ENCODE results near the gene DEAF1. TPM values are rescaled to one million over a fixed set of nuclear protein-coding genes. Genes with fewer than 3 reads are reported as not detected.
A peak's percentile ranks its signal among the peaks of the same experiment; 100 is the strongest.

The DEAF1 gene
- total RNA-seq, 1 experiment from 2014 or later: 31.9 TPM

DNA sequence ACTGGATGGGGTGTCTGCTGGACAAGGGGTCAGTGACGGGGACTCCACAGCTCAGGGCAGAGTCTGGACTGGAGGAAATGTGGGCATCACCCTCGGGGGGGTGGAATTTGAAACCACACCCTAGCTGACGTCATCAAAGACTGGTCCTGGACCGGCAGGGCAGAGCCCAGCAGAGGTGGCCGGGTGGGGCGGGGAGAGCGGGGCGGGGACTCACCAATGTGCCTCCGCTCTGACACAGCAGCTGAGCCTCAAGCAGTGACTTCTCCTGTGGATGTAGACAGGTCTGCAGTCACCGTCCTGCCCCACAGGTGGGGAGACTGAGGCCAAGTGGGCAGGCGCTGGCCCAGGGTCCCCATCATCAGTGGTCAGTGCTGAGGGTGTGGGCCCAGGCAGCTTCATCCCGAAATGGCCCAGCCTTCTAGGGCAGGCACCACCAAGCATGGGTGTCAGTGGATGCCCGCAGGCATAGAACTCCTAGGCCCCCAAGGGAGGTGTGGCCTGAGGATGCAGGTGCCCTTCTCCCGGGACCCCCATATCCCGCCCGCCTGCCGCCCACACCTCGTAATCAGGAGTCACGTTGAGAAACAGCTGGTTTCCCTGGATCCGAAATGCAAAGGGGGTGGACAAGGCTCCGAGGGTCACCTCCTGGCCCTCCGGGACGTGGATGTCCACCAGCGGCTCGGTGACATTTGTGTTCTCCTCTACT lies 70.9 kb downstream of the DEAF1 start:
- Histone ChIP-seq H3K79me2 (ENCODE audit: low read length) (no peaks in the 10 kb centered on the region), H3F3A (ENCODE audit: low read length, unreplicated experiment) (no peaks in the 10 kb centered on the region), H3K9me3 (ENCODE audit: low read length) (no peaks in the 10 kb centered on the region), H4K20me1 (ENCODE audit: low read length) (no peaks in the 10 kb centered on the region), H3K9me2 (replicated peaks; ENCODE audit: low read length) (no peaks in the 10 kb centered on the region), H3K9ac (ENCODE audit: low read length) (no peak overlapping the region), H2AFZ (ENCODE audit: low read length) (no peak overlapping the region), H3K4me1 (ENCODE audit: insufficient read depth, low read length) (peaks cover 7% of the 10 kb centered on the region; the same call in 1 of the 2 replicates), H3K4me3 (ENCODE audit: low read length) (no peak overlapping the region), H3K27me3 (ENCODE audit: low read length) (no peaks in the 10 kb centered on the region), H3K36me3 (ENCODE audit: low read depth, low read length) (no peaks in the 10 kb centered on the region), H3K27ac (ENCODE audit: low read length) (no peak overlapping the region), H3K4me2 (ENCODE audit: low read length) (no peak overlapping the region)
- TF ChIP-seq, protein P1, sequence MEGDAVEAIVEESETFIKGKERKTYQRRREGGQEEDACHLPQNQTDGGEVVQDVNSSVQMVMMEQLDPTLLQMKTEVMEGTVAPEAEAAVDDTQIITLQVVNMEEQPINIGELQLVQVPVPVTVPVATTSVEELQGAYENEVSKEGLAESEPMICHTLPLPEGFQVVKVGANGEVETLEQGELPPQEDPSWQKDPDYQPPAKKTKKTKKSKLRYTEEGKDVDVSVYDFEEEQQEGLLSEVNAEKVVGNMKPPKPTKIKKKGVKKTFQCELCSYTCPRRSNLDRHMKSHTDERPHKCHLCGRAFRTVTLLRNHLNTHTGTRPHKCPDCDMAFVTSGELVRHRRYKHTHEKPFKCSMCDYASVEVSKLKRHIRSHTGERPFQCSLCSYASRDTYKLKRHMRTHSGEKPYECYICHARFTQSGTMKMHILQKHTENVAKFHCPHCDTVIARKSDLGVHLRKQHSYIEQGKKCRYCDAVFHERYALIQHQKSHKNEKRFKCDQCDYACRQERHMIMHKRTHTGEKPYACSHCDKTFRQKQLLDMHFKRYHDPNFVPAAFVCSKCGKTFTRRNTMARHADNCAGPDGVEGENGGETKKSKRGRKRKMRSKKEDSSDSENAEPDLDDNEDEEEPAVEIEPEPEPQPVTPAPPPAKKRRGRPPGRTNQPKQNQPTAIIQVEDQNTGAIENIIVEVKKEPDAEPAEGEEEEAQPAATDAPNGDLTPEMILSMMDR (conservative IDR thresholded peaks at IDR 0.05; ENCODE audit: low read depth, low read length): no peak
- TF ChIP-seq EZH2phosphoT487 (IDR thresholded peaks at IDR 0.05; ENCODE audit: borderline replicate concordance, low read length) (no peak), EZH2 (IDR thresholded peaks at IDR 0.05; ENCODE audit: low read length, unreplicated experiment) (no peak)
- ChIA-PET POLR2A (ENCODE audit: unreplicated experiment) (no interaction called here), CTCF (no interaction called here)
- DNase-seq: peak; percentile 64
- intact Hi-C loops (cut with micrococcal nuclease): no loop called here
- BruUV-seq (replicated peaks): no TSS peak
- ATAC-seq: peak; percentile 60

DNA sequence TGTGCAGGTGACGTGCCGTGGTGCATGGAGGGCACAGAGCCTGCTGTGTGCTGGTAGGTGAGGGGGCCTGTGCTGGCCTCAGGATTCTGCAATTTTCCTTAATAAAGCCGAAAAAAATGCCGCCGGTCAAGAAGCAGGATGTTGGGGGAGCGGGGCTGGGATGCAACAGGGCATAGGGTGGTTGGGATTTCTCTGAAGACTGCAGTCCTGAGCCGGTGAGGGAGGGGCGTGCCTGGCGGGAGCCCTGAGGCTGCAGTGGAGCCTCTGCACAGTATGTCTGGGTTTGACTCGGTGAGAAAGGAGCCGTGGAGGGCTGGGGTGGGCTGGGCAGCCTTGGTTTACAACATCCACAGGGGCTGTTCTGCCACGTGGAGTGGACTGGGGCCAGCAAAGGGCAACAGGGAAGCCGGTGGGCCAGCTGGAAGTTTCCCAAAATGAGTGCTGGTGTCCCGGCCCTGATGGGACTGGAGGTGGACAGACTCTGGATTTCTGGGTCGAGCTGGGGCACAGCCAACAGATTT lies 71.6 kb downstream of the DEAF1 start:
- DNase-seq: no peak
- ATAC-seq: no peak
- no peak overlapping the region for H3K4me2 ChIP-seq (ENCODE audit: low read length)
- H3K27me3 ChIP-seq (ENCODE audit: low read length): no peaks in the 10 kb centered on the region
- H3K36me3 ChIP-seq (ENCODE audit: low read depth, low read length): no peaks in the 10 kb centered on the region
- no peaks in the 10 kb centered on the region for H4K20me1 ChIP-seq (ENCODE audit: low read length)
- no peak overlapping the region for H2AFZ ChIP-seq (ENCODE audit: low read length)
- peaks cover 7% of the 10 kb centered on the region; the same call in 1 of the 2 replicates for H3K4me1 ChIP-seq (ENCODE audit: insufficient read depth, low read length)
- H3K9me2 ChIP-seq (replicated peaks; ENCODE audit: low read length): no peaks in the 10 kb centered on the region
- intact Hi-C loops (cut with micrococcal nuclease): no loop called here
- H3F3A ChIP-seq (ENCODE audit: low read length, unreplicated experiment): no peaks in the 10 kb centered on the region
- no peak overlapping the region for H3K4me3 ChIP-seq (ENCODE audit: low read length)
- no peaks in the 10 kb centered on the region for H3K79me2 ChIP-seq (ENCODE audit: low read length)
- no TSS peak for BruUV-seq (replicated peaks)
- TF ChIP-seq, protein P1 (conservative IDR thresholded peaks at IDR 0.05; ENCODE audit: low read depth, low read length): no peak
- TF ChIP-seq EZH2 (IDR thresholded peaks at IDR 0.05; ENCODE audit: low read length, unreplicated experiment): no peak
- no peak for TF ChIP-seq EZH2phosphoT487 (IDR thresholded peaks at IDR 0.05; ENCODE audit: borderline replicate concordance, low read length)
- H3K27ac ChIP-seq (ENCODE audit: low read length): no peak overlapping the region
- H3K9ac ChIP-seq (ENCODE audit: low read length): no peak overlapping the region
- ChIA-PET CTCF (no interaction called here), POLR2A (ENCODE audit: unreplicated experiment) (no interaction called here)
- no peaks in the 10 kb centered on the region for H3K9me3 ChIP-seq (ENCODE audit: low read length)

DNA sequence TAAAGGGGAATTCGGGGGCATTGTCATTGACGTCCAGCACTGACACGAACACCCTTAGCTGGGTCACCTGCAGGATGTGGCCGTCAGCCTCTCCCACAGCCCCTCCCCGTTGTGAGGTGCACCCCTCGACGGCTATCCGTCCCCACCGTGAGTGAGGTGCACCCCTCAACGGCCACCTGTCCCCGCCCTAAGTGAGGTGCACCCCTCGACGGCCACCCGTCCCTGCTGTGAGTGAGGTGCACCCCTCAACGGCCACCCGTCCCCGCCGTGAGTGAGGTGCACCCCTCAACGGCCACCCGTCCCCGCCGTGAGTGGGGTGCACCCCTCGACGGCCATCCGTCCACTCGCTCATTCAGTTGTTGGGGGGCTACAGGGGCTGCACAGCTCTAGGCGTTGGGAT lies 73.2 kb downstream of the DEAF1 start:
- Histone ChIP-seq H3K9ac (ENCODE audit: low read length) (no peak overlapping the region), H3K4me3 (ENCODE audit: low read length) (no peak overlapping the region), H3K36me3 (ENCODE audit: low read depth, low read length) (no peaks in the 10 kb centered on the region), H3K27ac (ENCODE audit: low read length) (no peak overlapping the region), H3K9me3 (ENCODE audit: low read length) (no peaks in the 10 kb centered on the region), H3K4me2 (ENCODE audit: low read length) (no peak overlapping the region), H3K79me2 (ENCODE audit: low read length) (no peaks in the 10 kb centered on the region), H3F3A (ENCODE audit: low read length, unreplicated experiment) (no peaks in the 10 kb centered on the region), H3K4me1 (ENCODE audit: insufficient read depth, low read length) (peaks cover 7% of the 10 kb centered on the region; the same call in 1 of the 2 replicates), H4K20me1 (ENCODE audit: low read length) (no peaks in the 10 kb centered on the region), H3K9me2 (replicated peaks; ENCODE audit: low read length) (no peaks in the 10 kb centered on the region), H2AFZ (ENCODE audit: low read length) (no peak overlapping the region), H3K27me3 (ENCODE audit: low read length) (no peaks in the 10 kb centered on the region)
- intact Hi-C loops (cut with micrococcal nuclease): no loop called here
- BruUV-seq (replicated peaks): no TSS peak
- DNase-seq (no peak), ATAC-seq (no peak)
- ChIA-PET CTCF (no interaction called here), POLR2A (ENCODE audit: unreplicated experiment) (no interaction called here)
- TF ChIP-seq EZH2 (IDR thresholded peaks at IDR 0.05; ENCODE audit: low read length, unreplicated experiment) (no peak), EZH2phosphoT487 (IDR thresholded peaks at IDR 0.05; ENCODE audit: borderline replicate concordance, low read length) (no peak)
- TF ChIP-seq, protein P1 (conservative IDR thresholded peaks at IDR 0.05; ENCODE audit: low read depth, low read length): no peak

All from PC-3 (cell line).